Cortex of kidney (tissue), 1 donor: ENCODE measurements around the gene SDHAF2.
"Not testable (repeated sequence)": the region's sequence is repeated elsewhere in the genome, so short reads cannot be mapped to it uniquely, and the experiment has no call there.

ENCODE experiments used
- DNase-seq: peaks from one replicate; lab custom pipeline; 2025; lab: John Stamatoyannopoulos, UW

The SDHAF2 gene

DNA sequence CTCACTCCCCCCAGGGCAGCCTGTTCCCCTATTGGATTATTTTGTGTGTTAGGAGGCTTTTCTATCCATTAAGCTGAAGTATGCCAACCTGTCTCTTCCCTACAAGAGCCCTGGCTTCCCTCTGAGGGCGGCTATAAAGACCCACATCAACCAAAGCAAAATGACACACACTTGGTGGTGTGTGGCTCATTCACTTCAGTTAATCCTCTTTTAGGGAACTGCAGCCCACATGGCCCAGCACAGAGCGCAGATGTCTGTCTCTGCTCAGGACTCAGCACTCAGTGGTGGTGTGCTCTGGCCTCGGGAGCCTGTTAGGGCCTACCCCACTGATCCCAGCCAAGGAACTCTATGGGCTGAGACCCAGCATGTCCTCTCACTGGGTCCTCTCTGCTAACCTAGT lies 46.4 kb downstream of the SDHAF2 start:
- no peak for DNase-seq

GRCh38 chr11:61477126-61477525 lies 47.2 kb downstream of the SDHAF2 start:
- DNase-seq, result no peak

DNA sequence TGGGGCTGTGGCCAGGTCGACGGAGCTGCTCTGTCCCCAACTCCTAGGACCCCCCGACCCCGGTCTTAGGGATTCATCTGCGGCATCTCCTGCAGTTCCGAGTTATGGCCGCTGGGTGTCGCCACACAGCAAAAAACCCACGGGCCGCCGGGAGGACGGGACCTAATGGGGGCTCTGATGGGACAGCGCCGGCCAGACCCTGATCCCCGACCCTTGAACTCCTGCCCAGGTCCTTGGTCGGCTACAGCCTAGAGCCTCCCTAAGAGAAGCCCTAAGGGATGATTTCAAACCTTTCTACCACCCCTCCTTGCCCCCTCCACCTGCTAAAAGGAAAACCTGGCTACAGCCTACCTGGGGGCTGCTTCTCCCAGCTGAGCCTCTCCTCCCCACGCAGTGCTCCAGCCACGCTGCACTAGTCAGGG lies 47.8 kb downstream of the SDHAF2 start:
- DNase-seq, result no peak

- DNase-seq, result not testable (repeated sequence)
Observed at GRCh38 chr11:61479360-61480058, 49.6 kb downstream of the SDHAF2 start.

GRCh38 chr11:61480261-61480993 lies 50.5 kb downstream of the SDHAF2 start:
- DNase-seq, result no peak

GRCh38 chr11:61480994-61481335 lies 51.0 kb downstream of the SDHAF2 start:
- DNase-seq, result no peak

DNA sequence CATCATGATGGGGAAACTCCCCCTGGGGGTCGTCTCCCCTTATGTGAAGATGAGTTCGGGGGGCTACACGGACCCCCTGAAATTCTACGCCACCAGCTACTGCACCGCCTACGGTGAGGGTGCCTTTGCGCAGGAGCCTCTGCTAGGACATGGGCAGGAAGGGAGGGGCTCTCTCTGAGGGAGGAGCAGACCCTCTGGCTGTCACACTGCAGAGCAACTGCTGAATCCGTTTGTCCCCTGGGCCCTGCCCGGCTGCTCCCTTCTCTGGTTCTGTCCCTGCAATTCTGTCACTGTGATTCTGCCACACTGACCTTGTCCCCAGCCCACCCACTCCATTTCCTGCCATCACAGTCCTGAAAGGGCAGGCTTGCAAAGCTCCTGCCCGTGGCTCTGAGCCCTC lies 51.9 kb downstream of the SDHAF2 start:
- DNase-seq, result no peak

GRCh38 chr11:61482513-61482912 lies 52.6 kb downstream of the SDHAF2 start:
- no peak for DNase-seq

GRCh38 chr11:61484541-61484940 lies 54.6 kb downstream of the SDHAF2 start:
- no peak for DNase-seq

- DNase-seq, result no peak
Observed at GRCh38 chr11:61485080-61485479, 55.2 kb downstream of the SDHAF2 start.

- no peak for DNase-seq
Observed at GRCh38 chr11:61486011-61486620, 56.2 kb downstream of the SDHAF2 start.

DNA sequence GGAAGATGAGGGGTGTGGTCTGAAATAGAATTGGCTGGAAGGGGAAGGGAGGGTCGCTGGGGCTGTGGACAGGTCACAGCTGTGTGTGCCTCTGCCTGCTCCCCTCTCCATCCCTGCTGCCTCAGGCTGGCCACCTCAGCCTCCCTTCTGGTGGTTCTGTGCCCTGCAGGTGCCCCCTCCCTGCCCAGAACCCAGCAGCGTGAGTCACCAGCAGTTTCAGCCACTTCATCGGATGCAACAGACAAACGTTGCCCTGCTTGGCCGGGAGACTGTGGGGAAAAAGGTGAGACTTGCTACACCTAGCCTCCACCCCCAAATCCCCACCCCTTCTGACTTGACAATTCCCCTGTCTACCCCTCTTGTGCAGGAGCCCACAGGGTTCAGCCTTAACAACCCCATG lies 56.9 kb downstream of the SDHAF2 start:
- no peak for DNase-seq

- DNase-seq, result no peak
Observed at GRCh38 chr11:61487342-61488025, 57.6 kb downstream of the SDHAF2 start.

DNA sequence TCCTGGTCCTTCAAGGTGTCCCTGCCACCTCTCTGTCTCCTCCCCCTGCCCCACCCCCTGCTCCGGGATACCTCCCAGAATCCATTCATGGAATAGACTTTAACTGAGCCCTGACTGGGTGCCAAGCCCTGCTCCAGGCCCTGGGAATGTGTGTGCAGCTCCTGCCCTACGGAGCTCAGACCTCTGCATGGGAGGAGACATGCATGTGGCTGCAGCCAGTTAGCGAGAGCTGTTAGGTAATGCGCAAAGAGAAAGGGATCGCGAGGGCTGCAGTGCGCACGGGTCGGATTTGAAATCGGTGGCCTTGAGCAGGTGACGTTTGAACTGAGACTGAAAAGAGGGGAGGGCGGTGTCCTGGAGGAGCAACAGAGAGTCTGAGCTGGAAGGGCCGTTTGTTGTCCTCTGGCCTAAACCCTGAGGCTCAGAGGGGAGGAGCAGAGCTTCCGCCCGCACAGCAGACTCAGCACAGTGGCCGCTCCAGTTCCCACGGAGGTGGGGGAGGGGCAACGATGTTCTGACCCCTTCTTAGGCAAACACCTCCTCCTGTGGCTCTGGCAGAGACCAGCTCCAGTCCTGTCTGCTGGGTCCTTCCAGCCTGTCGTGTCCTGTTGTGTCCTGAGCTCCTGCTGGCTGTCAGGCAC lies 58.8 kb downstream of the SDHAF2 start:
- no peak for DNase-seq

- DNase-seq, result no peak
Observed at GRCh38 chr11:61489833-61490721, 60.2 kb downstream of the SDHAF2 start.

GRCh38 chr11:61491736-61492395 lies 61.9 kb downstream of the SDHAF2 start:
- DNase-seq, result no peak

DNA sequence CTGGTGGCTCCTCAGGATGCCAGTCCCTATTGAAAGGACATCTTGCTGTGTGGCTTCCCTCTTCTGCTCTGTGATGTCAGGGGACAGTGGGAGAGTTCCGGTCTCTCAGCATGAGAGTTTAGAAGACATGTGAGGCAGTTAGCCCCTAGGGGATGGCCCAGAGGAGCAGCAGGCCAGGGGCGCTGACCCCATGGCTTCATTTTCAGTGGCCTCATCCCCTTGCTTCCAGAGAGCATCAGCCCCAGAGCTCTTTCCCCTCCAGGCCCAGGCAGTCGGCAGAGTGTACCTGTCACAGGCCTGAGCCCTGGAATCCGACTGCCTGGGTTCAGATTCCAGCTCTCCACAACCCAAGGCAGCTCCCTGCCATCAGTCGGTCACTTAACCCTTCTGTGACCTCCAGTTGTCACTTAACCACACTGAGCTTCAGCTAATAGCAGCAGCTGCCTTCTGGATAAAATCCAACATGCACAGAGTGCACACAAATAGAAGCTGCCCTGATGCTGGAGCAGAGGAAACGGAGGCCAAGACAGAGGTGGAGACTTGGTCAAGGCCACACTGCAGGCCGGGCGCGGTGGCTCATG lies 64.5 kb downstream of the SDHAF2 start:
- DNase-seq, result no peak

DNA sequence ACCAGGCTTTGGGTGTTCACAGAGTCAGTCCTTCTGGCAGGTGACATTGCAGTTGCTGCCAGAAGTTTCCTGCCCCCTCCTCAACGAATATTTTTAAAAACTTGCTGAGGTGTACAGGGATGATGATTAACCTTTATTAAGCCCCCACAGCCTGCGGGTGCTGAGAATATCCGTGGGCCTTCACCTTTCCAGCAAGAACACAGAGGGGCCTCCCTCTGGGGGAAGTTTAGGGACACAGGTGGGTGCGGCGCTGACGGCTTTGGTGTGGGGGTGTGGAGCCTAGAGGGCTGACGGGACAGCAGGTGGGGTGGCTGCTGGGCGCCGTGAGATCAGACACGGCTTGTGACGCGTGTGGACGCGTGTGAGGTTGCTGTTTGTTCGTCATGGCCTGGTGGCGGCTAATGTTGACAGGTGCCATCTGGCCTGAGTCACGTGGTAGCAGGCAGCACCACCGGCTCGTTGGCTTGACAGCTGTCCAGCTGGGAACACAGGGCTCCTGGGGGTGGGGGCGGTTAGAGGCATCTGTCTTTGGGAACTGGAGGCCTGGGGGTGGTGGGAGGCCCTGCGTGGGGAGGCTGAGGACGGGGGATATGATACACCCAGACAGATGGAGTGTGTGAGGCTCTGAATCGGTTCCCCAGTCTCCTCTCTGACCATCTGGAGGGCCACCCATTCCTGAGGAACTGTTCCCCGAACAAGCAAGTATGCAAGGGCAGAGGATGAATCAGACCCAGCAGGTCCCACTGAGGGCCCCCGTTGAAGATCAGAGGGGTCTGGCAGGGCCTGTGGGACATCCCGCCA lies 66.1 kb downstream of the SDHAF2 start:
- no peak for DNase-seq
